Tibial nerve (tissue), 3 donors: ENCODE measurements around the gene TMEM123.

Experiments
- CTCF ChIP-seq, 5 experiments: fragments of 200-600 bp in 3 of 5; fragments of 450-650 bp in 2 of 5; sonication (generic) in 3 of 5; IDR thresholded peaks; one replicate each; pipeline ENCODE4 v1.5.1; 2016 to 2019; ENCODE audit warnings: antibody characterized with exemption in 5 of 5, mild to moderate bottlenecking in 3 of 5, moderate library complexity in 2 of 5
- POLR2A ChIP-seq, 2 donors: fragments of 450-650 bp; IDR thresholded peaks; one replicate each; pipeline ENCODE4 v1.6.1; 2017; ENCODE audit warnings: antibody characterized with exemption in 2 of 2, mild to moderate bottlenecking in 2 of 2, moderate library complexity in 2 of 2

DNA sequence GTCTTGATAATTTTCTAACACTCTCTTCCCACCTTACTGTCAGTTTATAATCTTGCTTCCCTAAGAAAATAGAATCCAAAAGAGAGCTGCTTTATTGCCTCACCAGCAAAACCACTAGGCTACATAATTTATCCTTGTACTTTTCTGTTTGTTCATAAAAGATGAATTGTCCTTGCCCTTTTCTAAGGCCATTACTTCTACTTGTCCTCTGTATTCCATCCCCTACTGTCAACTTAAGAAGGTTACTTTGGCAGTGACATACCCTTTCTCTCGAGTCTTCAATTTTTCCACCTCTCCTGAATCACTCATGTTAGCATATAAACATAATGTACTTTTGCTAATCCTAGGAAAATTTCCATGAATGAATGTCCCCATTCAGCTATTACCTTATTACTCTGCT, 87.6 kb downstream of the TMEM123 start:
- no peak for TF ChIP-seq CTCF (IDR thresholded peaks at IDR 0.05)
- TF ChIP-seq POLR2A (IDR thresholded peaks at IDR 0.05), result no peak
